ENCODE measurements around the gene CORO7. TPM values are rescaled to one million over a fixed set of nuclear protein-coding genes. Genes with fewer than 3 reads are reported as not detected.

Gene CORO7
- total RNA-seq, result 107 TPM

DNA sequence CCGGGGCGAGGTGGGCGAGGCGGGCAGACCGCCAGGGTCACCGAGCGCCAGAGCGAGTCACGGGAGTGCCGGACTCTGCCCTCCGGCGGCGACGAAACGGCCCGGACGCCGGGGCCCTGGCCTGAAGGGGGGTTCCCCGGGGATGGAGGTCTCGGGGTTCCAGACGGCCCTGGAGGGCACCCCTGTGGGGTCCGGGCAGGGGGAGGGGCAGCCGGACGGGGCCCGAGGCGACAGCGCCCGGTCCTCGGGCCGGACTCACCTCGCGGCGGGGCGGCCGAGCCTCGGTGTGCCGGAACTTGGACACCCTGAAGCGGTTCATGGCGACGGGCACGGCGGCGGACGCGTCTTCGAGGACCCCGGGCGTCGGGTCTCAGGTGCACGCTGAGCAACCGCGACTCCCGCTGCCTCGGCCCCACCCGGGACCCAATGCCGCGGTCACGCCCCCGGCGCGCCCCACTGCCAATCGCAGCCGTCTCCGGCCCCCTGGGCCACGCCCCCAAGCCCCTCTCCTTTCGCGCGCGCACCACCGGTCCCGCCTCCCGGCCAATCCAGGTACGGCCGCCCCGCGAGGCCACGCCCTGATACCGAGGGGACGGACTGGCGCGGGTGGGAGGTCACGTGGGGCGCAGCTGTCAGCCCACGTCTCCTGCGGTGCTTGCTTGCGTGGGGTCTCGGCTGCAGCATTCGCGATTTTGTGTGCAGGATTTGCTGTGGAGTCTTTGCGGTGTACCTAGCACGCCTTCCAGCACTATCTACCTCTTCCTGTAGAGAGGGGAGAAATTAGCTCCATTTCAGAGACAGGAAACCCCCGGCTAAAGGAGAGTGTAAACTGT is at the start of gene CORO7:
Gene CORO7, minus strand, starts transcription at position 397 of the 833 bp plus-strand sequence. Its CDS starts 78 bp downstream, at position 319.
- DNase-seq (ENCODE audit: low read depth in 2 of 3, low spot score in 2 of 3), result peak; percentile 95 to 96 (median 95)

- DNase-seq (ENCODE audit: low read depth in 2 of 3, low spot score in 2 of 3), result no peak
These were observed 47.2 kb upstream of the CORO7 start for GRCh38 chr16:4463522-4464163.

DNA sequence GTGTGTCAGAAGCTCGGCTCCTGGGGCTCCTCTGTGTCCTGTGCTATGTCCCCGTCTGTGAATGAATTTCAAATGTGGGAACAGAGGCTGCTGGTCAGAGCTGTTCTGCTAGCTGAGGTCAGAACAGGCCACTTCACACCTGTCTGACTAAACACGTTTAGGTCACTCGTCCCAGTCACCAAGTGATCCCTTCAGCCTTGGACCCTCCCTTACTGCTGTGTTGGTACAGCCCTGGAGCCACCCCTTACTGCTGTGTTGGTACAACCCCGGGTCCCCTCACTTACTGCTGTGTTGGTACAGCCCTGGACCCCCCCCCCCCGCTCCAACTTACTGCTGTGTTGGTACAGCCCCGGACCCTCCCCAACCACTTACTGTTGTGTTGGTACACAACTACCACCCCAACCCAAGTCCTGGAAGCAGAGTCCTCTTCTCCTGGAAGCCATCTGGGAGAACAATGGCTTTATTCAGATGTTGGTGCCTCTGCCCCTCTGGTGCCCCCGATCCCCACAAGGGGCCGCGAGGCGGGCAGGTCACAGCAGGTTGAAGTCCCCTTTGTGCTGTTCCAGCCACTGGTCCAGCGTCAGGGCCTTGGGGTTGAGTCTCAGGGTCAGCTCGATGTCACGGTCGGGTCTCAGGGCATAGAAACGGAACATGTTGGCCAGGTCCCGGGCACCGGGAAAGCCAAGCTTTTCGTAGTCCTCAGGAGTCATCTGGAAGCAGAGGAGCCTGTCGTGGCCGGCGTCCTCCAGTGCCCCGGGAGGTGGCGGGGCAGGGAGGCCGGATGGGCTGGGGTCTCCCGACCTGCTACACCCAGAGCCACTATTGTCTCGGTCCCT is 45.1 kb upstream of the CORO7 start:
- no peak for DNase-seq (ENCODE audit: low read depth in 2 of 3, low spot score in 2 of 3)

- DNase-seq (ENCODE audit: low read depth in 2 of 3, low spot score in 2 of 3), result no peak
These were observed 44.5 kb upstream of the CORO7 start for GRCh38 chr16:4460936-4461249.

DNA sequence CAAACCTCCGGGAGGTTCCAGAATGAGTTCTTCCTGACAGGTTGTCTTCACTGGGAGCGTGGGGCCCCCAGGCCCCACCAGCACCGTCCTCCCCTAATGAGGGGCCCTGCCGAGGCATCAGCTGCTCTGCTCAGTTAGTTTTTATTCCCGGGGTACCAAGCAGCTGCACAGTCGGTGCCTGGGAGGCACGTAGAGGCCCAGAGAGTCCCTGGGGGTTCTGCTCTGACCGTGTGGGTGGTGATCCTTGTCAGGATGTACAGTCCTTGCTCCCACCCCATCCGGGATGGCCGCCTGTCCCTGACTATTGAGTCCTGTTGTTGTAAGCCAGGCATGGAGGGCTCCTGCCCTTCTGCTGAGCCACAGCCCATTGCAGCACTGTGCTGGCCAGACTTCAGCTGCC is 39.6 kb upstream of the CORO7 start:
- no peak for DNase-seq (ENCODE audit: low read depth in 2 of 3, low spot score in 2 of 3)

DNA sequence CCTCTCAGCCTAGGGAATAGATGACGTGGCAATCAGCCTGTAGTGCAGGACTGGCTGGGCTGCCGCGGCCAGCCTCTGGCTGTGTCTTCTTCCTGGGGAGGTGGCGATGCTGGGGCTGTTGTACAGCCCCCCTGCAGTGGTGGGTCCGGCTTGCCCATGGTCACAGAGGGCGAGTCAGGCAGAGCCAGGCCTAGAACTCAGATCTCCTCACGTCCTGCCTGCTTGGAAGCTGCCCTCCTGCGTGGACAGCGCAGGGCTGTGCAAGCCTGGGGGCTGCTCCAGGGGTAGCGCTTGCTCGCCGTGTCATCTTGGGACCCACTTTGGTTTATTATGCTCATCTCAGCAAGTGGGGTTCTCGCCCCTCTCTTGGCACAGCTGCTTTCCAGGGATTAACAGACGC is 38.7 kb upstream of the CORO7 start:
- DNase-seq (ENCODE audit: low read depth in 2 of 3, low spot score in 2 of 3), result no peak

DNA sequence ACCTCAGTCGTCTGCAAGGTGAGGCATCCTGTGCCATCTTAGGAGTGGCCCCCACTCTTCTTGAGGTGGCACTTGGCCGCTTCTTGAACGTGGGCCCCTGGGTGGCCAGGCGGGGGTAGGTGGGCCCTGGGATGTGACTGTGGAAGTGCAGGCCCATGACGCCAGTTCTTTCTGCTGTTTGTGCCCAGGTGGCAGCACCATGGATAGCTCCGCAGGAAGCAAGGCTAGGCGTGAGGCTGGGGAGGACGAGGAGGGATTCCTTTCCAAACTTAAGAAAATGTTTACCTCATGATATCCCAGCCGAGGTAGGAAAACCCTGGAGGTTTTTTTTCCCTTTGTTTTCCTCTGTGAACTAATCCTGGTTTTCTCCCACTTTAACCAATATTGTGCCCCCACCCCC is 38.2 kb upstream of the CORO7 start:
- DNase-seq (ENCODE audit: low read depth in 2 of 3, low spot score in 2 of 3), result no peak

DNA sequence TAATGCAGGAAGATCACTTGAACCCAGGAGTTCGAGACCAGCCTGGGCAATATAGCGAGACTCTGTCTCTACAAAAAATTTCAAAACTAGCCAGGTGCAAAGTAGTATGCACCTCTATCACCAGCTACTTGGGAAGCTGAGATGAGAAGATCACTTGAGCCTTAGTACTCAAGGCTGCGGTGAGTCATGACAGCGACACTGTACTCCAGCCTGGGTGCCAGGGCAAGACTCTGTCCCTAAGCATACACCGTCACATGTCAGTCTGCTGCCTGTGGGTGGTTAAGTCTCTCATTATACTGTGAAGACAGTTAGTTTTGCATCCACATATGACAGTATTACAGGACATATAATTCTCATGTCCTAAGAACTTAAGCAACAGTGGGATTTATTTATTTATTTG is 36.3 kb upstream of the CORO7 start:
- DNase-seq (ENCODE audit: low read depth in 2 of 3, low spot score in 2 of 3), result no peak

DNA sequence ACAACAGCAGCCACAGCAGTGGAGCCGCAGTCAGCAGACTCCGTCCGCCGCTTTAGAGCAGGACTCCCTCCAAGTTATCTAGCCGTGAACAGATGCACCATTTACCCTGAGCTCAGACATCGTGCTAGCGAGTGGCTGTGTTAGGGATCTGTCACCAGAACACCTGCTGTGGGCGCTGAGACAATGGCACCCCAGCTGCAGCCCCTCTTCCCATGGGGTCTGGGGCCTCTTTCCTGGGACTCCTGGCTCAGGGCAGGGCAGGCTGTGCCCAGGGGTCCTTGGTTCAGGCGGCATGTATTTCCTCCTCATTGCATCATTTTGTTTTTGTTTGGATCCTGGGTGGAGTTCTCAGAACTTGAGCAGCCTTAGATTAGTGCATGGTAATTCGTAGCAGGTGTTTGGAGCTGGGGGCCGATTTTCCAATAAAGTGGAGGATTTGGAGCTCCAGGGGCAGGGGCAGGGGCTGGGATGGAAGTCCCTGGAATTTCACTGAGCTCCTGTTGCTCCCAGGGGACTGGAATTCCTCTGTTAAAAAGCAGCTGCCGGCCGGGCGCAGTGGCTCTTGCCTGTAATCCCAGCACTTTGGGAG is 34.6 kb upstream of the CORO7 start:
- DNase-seq (ENCODE audit: low read depth in 2 of 3, low spot score in 2 of 3), result no peak

GRCh38 chr16:4450430-4450829 is 34.0 kb upstream of the CORO7 start:
- DNase-seq (ENCODE audit: low read depth in 2 of 3, low spot score in 2 of 3), result no peak

- no peak for DNase-seq (ENCODE audit: low read depth in 2 of 3, low spot score in 2 of 3)
These were observed 27.6 kb upstream of the CORO7 start for GRCh38 chr16:4443986-4444385.

DNA sequence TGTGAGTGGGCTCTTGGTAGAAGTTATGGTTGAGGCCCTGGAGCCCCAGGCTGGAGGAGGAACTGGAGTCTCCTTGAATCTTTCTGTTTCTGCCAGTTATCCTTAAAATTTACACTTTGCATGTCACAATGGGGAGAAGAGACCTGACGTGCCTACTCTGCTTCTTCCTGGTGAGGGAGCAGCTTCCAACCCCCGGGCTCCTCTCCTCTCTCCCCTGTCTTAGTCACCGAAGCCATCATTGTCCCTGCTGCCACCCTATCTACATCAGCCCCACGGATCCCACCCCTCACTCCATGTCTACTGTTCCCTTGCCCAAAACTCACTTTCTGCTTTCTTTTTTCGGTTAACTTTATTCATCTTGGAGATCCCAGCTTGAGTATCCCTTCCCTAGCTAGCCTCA is 26.9 kb upstream of the CORO7 start:
- DNase-seq (ENCODE audit: low read depth in 2 of 3, low spot score in 2 of 3), result no peak

GRCh38 chr16:4442371-4442770 is 26.0 kb upstream of the CORO7 start:
- no peak for DNase-seq (ENCODE audit: low read depth in 2 of 3, low spot score in 2 of 3)

DNA sequence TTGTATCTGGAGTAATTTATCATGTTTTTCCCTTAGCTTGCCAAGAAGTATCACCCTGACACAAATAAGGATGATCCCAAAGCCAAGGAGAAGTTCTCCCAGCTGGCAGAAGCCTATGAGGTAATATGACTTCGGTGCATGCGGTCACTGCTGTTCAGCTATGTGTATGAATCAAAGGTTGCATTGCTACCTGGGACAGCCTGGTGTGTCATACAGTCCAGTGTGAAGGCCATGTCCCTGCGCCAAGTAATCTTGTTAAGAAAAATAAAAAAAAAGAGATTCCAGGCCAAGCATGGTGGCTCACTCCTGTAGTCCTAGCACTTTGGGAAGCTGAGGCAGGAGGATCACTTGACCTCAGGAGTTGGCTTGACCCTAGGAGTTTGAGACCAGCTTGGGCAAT is 21.0 kb upstream of the CORO7 start:
- no peak for DNase-seq (ENCODE audit: low read depth in 2 of 3, low spot score in 2 of 3)

- DNase-seq (ENCODE audit: low read depth in 2 of 3, low spot score in 2 of 3), result no peak
These were observed 19.1 kb upstream of the CORO7 start for GRCh38 chr16:4435337-4436067.

DNA sequence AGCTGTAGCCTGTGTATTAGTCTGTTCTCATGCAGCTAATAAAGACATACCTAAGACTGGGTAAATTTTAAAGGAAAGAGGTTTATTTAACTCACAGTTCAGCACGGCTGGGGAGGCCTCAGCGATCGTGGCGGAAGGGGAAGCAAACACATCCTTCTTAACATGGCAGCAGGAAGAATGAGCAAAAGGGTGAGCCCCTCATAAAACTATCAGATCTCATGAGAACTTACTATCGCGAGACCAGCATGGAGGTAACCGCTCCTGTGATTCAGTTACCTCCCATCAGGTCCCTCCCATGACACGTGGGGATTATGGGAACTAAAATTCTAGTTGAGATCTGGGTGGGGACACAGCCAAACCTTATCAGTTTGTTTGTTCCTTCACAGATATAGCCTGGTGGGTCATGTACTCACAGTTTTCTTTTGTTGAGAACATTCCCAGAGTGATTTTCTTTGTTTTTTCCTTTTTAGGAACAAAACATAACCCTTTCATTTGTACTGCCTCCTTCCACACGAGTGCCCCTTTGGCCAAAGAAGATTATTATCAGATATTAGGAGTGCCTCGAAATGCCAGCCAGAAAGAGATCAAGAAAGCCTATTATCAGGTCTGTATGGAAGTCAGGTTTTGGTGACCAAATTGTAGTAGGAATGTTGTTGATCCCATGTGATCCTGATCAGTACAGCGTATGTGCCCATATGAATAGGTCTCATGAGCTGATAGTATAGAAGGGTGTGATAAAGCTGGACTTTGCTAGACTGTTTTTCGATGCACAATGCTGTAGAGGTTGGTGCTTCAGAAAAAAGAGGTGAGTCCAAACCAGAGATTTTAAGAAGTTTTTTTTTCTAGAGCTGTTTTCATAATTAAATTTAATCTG is 17.8 kb upstream of the CORO7 start:
- no peak for DNase-seq (ENCODE audit: low read depth in 2 of 3, low spot score in 2 of 3)

DNA sequence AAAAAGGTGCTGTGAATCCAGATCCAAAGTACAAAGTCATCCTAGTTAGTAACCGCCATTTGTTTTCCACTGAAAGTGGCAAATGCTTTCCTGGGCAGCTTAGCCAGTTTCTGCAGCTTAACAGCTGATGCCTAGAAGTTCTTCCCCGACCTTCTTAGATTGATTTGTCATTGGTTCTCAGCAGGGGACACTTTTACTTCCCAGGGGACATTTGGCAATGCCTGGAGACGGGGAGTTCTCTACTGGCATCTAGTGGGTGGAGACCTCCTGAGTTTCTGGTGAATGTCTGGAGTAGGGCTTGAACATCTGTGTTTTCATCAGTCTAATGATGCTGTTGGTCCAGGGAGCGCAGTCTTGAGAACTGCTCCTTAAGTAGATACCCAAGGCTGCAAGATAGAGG is 16.8 kb upstream of the CORO7 start:
- DNase-seq (ENCODE audit: low read depth in 2 of 3, low spot score in 2 of 3), result no peak

DNA sequence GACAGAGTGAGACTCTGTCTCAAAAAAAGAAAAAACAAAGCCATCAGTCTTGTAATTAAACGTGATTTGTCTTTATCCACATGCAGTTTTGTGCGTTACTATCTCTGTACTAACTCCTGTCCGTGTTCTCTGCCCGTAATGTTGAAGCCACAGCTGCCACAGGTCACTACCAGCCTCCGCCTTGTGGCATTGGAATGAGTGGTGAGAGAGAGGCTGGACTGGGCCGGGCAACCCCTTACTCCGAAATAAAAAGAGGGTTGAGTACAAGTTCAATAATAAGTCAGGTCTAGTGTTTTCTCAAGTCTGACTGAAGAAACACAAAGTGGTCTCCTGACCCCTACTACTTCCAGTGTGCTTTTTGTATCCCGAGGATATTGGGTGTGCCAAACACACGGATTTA is 14.6 kb upstream of the CORO7 start:
- no peak for DNase-seq (ENCODE audit: low read depth in 2 of 3, low spot score in 2 of 3)

DNA sequence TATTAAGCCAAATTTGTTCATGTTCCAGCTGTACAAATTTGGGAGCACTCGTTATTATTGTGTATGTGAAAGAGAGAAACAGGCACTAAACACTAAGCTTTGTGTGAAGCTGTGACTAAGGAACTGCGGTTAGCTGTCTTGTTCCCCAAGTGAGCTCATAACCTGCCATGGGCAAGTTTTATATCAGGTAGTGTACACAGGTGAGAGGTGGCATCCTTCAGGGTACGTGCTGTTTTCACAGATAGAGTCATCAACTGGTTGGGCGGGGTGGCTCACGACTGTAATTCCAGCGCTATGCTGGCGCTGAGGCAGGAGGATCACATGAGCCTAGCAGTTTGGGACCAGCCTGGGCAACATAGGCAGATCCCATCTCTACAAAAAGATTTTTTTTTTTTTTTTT is 12.1 kb upstream of the CORO7 start:
- DNase-seq (ENCODE audit: low read depth in 2 of 3, low spot score in 2 of 3), result no peak
